H7 (cell line): Measurements from ENCODE around the gene WNT3. TPM values are rescaled to one million over a fixed set of nuclear protein-coding genes. Genes with fewer than 3 reads are reported as not detected.
"Not testable (repeated sequence)": the region's sequence is repeated elsewhere in the genome, so short reads cannot be mapped to it uniquely, and the experiment has no call there.

Experiments
- DNase-seq: peaks from one replicate; pipeline ENCODE4 v3.0.0; 2012
- H3K27me3 ChIP-seq: 2 replicates; pipeline ENCODE4 v1.6.0; 2011; ENCODE audit warnings: mild to moderate bottlenecking, low read length; ENCODE audit not compliant: control insufficient read depth, insufficient read depth
- H3K36me3 ChIP-seq: replicated peaks from 2 replicates; pipeline ENCODE4 v1.5.1; 2011; ENCODE audit warnings: low read length; ENCODE audit not compliant: control insufficient read depth, insufficient read depth
- H3K4me3 ChIP-seq: 2 replicates; pipeline ENCODE4 v1.5.1; 2011; ENCODE audit warnings: low read depth, mild to moderate bottlenecking, control low read depth, low read length, moderate library complexity; ENCODE audit not compliant: insufficient read depth
- total RNA-seq: library from RNA; depleted of rRNA; stranded (reverse); fragments of >200 nt; shearing (Covaris generic); gene quantifications from 2 replicates; pipeline ENCODE4 v1.2.3, GENCODE V29; 2014

The WNT3 gene
- total RNA-seq, 1 experiment from 2014 or later = 31.9 TPM

GRCh38 chr17:46847204-46848191 is 29.0 kb upstream of the WNT3 start:
- H3K4me3 ChIP-seq = no peak overlapping the region
- peaks cover 31% of the 10 kb centered on the region for H3K27me3 ChIP-seq
- no peaks in the 10 kb centered on the region for H3K36me3 ChIP-seq
- DNase-seq = no peak

GRCh38 chr17:46842835-46843234 is 24.3 kb upstream of the WNT3 start:
- no peak for DNase-seq
- peaks cover 9% of the 10 kb centered on the region for H3K27me3 ChIP-seq
- no peaks in the 10 kb centered on the region for H3K36me3 ChIP-seq
- H3K4me3 ChIP-seq = no peak overlapping the region

- Histone ChIP-seq H3K36me3 (no peaks in the 10 kb centered on the region), H3K27me3 (peaks cover 9% of the 10 kb centered on the region), H3K4me3 (peak overlapping the region; percentile 32)
- DNase-seq = peak; percentile 96
Measured at GRCh38 chr17:46841561-46842379, 23.3 kb upstream of the WNT3 start.

DNA sequence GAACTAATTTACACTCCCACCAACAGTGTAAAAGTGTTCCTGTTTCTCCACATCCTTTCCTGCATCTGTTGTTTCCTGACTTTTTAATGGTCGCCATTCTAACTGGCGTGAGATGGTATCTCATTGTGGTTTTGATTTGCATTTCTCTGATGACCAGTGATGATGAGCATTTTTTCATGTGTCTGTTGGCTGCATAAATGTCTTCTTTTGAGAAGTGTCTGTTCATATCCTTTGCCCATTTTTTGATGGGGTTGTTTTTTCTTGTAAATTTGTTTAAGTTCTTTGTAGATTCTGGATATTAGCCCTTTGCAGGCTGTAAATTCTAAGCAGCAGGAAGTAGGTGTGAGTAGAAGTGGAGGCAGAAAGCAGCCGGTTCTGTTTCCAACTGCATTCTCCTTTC is 22.1 kb upstream of the WNT3 start:
- not testable (repeated sequence) for H3K4me3 ChIP-seq, H3K27me3 ChIP-seq, H3K36me3 ChIP-seq, DNase-seq

- H3K4me3 ChIP-seq = no peak overlapping the region
- H3K36me3 ChIP-seq = no peaks in the 10 kb centered on the region
- DNase-seq = no peak
- peaks cover 9% of the 10 kb centered on the region for H3K27me3 ChIP-seq
Measured at GRCh38 chr17:46839211-46839610, 20.7 kb upstream of the WNT3 start.

DNA sequence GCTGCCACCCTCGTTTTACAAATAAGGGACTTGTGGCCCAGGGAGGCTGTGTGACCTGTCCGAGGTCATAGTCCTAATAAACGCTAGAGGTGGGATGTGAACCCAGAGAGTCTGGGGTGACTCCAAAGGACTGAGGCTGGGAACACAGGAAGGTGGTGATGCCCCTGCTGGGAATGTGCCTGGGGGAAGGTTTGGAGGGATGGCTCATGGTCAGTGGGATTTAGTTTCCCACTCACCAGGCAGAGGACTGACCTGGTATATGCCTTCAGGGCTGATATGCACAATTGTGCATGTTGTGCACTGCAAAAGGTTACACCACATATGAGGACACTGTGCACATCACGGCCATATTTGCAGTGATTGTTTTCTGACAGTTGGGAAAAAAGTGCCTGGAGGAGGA is 19.0 kb upstream of the WNT3 start:
- DNase-seq = no peak
- Histone ChIP-seq H3K36me3 (no peaks in the 10 kb centered on the region), H3K4me3 (no peak overlapping the region), H3K27me3 (peaks cover 11% of the 10 kb centered on the region)

GRCh38 chr17:46836500-46836899 is 18.0 kb upstream of the WNT3 start:
- DNase-seq = no peak
- no peak overlapping the region for H3K4me3 ChIP-seq
- H3K36me3 ChIP-seq = no peaks in the 10 kb centered on the region
- peaks cover 9% of the 10 kb centered on the region for H3K27me3 ChIP-seq

- H3K4me3 ChIP-seq = no peak overlapping the region
- peaks cover 2% of the 10 kb centered on the region; the same call in 1 of the 2 replicates for H3K27me3 ChIP-seq
- no peaks in the 10 kb centered on the region for H3K36me3 ChIP-seq
- no peak for DNase-seq
Measured at GRCh38 chr17:46834846-46835245, 16.4 kb upstream of the WNT3 start.

- Histone ChIP-seq H3K36me3 (no peaks in the 10 kb centered on the region), H3K27me3 (peaks cover 2% of the 10 kb centered on the region; the same call in 1 of the 2 replicates), H3K4me3 (no peak overlapping the region)
- no peak for DNase-seq
Measured at GRCh38 chr17:46833840-46834208, 15.3 kb upstream of the WNT3 start.

GRCh38 chr17:46832945-46833839 is 14.7 kb upstream of the WNT3 start:
- Histone ChIP-seq H3K4me3 (no peak overlapping the region), H3K36me3 (no peaks in the 10 kb centered on the region), H3K27me3 (peaks cover 2% of the 10 kb centered on the region; the same call in 1 of the 2 replicates)
- no peak for DNase-seq

DNA sequence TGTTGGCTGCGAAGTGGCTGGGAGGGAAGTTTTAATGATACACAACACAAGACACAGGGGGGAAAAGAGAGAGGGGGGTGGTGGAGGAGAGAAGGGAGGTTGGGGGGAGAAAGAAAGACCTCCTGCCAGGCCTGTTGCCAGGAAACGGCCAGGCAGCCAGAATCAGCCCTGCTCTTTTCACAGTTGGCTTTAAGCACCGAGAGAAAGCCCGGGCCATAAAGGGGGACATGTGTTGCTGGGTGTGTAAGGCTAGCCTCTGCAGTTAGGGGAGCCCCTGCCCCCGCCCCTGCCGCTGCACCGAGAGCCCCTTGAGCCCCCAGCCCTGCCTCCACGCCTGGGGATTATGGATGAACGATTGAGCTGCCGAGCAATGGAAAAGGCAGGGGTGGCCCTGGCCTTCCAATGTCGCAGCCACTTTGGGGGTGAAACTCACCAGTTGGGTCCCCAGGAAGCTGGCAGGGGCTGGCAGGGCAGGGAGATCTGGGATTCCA is 13.9 kb upstream of the WNT3 start:
- no peak overlapping the region for H3K4me3 ChIP-seq
- peaks cover 2% of the 10 kb centered on the region; the same call in 1 of the 2 replicates for H3K27me3 ChIP-seq
- peak; percentile 87 for DNase-seq
- H3K36me3 ChIP-seq = no peaks in the 10 kb centered on the region

DNA sequence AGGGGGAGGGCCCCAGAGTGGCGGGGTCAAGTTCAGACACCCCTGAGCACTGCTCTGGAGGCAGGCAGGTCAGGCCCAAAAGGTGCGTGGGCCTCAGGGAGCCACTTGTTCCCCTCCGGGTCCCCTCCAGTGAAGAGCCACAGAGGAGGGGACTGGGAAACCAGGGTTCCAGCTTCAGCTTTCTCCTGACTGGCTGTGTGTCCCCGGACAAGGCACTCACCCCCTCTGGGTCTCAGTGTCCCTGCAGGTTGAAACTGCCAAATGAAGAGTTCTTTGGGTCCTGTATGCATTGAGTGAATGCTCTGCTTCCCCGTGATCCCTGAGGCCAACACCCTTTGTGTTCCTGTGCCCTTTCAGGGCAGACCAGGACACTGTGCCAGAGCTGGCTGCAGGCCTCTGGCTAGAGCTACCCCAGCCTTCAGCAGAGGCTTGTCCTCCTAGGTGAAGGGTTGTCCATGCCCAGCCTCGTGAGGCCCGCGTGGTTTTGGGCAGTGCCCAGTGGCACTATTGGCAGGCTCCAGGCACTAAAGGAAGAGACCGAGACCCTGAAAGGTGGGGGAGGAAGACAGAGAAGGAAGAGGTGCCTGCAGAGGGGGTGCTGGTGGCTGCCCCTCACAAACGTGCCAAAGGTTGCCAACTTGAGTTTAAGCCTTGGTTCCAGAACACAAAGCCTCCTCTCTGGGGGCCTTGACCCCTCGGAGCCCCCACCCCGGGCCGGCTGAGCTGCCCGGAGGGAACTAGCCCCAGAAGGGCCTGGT is 13.3 kb upstream of the WNT3 start:
- DNase-seq = no peak
- no peak overlapping the region for H3K4me3 ChIP-seq
- H3K36me3 ChIP-seq = no peaks in the 10 kb centered on the region
- H3K27me3 ChIP-seq = peaks cover 2% of the 10 kb centered on the region; the same call in 1 of the 2 replicates

DNA sequence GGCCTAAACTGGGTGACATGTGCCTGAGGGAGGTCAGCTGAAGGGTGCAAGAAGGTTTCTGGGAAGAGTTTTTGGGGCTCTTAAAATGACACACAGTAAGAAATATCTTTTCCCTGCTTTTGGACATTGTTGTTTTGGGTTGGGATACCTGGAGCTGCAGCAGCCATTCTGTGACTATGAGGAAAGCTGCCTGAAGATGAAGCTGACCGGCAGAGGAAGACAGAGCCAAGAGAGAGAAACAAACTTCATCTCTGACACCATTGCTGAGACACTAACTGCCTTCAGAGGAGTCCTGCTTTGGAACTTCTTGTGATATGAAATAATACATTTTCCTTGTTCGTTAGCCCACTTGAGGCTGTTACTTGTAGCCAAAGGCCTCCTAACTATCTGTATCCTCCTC is 8.8 kb upstream of the WNT3 start:
- Histone ChIP-seq H3K4me3 (no peak overlapping the region), H3K27me3 (no peaks in the 10 kb centered on the region), H3K36me3 (no peaks in the 10 kb centered on the region)
- no peak for DNase-seq
